Esophagus muscularis mucosa (tissue), 3 donors: ENCODE results near the gene CCDC102B.
"Not testable (repeated sequence)": the region's sequence is repeated elsewhere in the genome, so short reads cannot be mapped to it uniquely, and the experiment has no call there.

Experiments used
- POLR2A ChIP-seq: fragments of 450-650 bp; IDR thresholded peaks from one replicate; pipeline ENCODE4 v1.6.1; 2017; ENCODE audit warnings: antibody characterized with exemption, moderate library complexity, mild to moderate bottlenecking, low read depth
- TF ChIP-seq, protein P1 (sequence below), 3 experiments: fragments of 200-600 bp in 2 of 3; fragments of 450-650 bp in 1 of 3; sonication (generic) in 2 of 3; IDR thresholded peaks; one replicate each; pipeline ENCODE4 v1.5.1; 2017 to 2019; ENCODE audit warnings: antibody characterized with exemption in 3 of 3, mild to moderate bottlenecking in 2 of 3, moderate library complexity in 1 of 3

DNA sequence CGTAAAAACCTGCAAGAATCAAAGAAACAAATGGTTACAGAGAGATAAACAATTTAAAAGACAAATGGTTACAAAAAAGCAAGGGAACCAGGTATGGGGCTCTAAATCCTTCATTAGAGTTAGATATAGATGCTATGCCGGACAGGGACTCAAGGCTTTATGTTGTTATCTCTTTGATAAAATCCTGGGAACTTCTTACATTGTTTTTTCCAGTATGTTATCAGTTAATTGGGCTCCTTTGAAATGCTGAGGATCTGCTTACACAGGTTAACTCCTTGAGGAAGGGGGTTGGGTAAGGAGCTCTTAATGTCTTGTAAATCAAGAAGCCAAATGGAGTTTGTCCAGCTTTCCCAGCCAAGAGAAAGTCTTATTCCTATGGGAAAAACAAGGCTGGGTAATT lies 146.0 kb downstream of the CCDC102B start:
- TF ChIP-seq, protein P1, sequence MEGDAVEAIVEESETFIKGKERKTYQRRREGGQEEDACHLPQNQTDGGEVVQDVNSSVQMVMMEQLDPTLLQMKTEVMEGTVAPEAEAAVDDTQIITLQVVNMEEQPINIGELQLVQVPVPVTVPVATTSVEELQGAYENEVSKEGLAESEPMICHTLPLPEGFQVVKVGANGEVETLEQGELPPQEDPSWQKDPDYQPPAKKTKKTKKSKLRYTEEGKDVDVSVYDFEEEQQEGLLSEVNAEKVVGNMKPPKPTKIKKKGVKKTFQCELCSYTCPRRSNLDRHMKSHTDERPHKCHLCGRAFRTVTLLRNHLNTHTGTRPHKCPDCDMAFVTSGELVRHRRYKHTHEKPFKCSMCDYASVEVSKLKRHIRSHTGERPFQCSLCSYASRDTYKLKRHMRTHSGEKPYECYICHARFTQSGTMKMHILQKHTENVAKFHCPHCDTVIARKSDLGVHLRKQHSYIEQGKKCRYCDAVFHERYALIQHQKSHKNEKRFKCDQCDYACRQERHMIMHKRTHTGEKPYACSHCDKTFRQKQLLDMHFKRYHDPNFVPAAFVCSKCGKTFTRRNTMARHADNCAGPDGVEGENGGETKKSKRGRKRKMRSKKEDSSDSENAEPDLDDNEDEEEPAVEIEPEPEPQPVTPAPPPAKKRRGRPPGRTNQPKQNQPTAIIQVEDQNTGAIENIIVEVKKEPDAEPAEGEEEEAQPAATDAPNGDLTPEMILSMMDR (IDR thresholded peaks at IDR 0.05), result not testable (repeated sequence)
- TF ChIP-seq POLR2A, result not testable (repeated sequence)
